Neural progenitor cell (in vitro differentiated cells): ENCODE results near the gene MAPK7.

Experiments used
- CTCF ChIP-seq: fragments of 200-600 bp; sonication (generic); IDR thresholded peaks from 2 replicates; pipeline ENCODE4 v1.5.1; 2017; ENCODE audit warnings: antibody characterized with exemption, mild to moderate bottlenecking
- EZH2 ChIP-seq: fragments of 200-600 bp; sonication (generic); IDR thresholded peaks from 2 replicates; pipeline ENCODE4 v1.6.1; 2017; ENCODE audit warnings: antibody characterized with exemption, mild to moderate bottlenecking, moderate library complexity

- TF ChIP-seq EZH2 (no peak), CTCF (no peak)
These were observed 33.2 kb upstream of the MAPK7 start for GRCh38 chr17:19345067-19345460.
